ENCODE results near the gene SRGAP2C. TPM values are rescaled to one million over a fixed set of nuclear protein-coding genes. Genes with fewer than 3 reads are reported as not detected.
"Not testable (repeated sequence)": the region's sequence is repeated elsewhere in the genome, so short reads cannot be mapped to it uniquely, and the experiment has no call there.

The SRGAP2C gene
- polyA plus RNA-seq, 5 donors, result 12.6 to 15.6 (median 15.2) TPM

GRCh38 chr1:121374851-121375367 lies 190.1 kb downstream of the SRGAP2C start:
- DNase-seq, result not testable (repeated sequence)

GRCh38 chr1:121376986-121377385 lies 192.2 kb downstream of the SRGAP2C start:
- DNase-seq, result not testable (repeated sequence)

- not testable (repeated sequence) for DNase-seq
Observed at GRCh38 chr1:121378757-121379156, 194.0 kb downstream of the SRGAP2C start.

GRCh38 chr1:121384754-121385153 lies 200.0 kb downstream of the SRGAP2C start:
- peak in 1 of 2 donors; percentile 27 for DNase-seq

- not testable (repeated sequence) for DNase-seq
Observed at GRCh38 chr1:121385162-121385561, 200.4 kb downstream of the SRGAP2C start.

- DNase-seq, result not testable (repeated sequence)
Observed at GRCh38 chr1:121385563-121386288, 201.0 kb downstream of the SRGAP2C start.

GRCh38 chr1:121386319-121386948 lies 201.7 kb downstream of the SRGAP2C start:
- DNase-seq, result not testable (repeated sequence)

- DNase-seq, result not testable (repeated sequence)
Observed at GRCh38 chr1:121389895-121390560, 205.3 kb downstream of the SRGAP2C start.

- DNase-seq, result not testable (repeated sequence)
Observed at GRCh38 chr1:121392130-121392529, 207.4 kb downstream of the SRGAP2C start.

- DNase-seq, result peak in 1 of 2 donors; percentile 12
Observed at GRCh38 chr1:121395718-121396201, 211.0 kb downstream of the SRGAP2C start.

- DNase-seq, result not testable (repeated sequence)
Observed at GRCh38 chr1:121396335-121397081, 211.7 kb downstream of the SRGAP2C start.

- DNase-seq, result not testable (repeated sequence)
Observed at GRCh38 chr1:121397101-121397500, 212.3 kb downstream of the SRGAP2C start.

- DNase-seq, result not testable (repeated sequence)
Observed at GRCh38 chr1:121399193-121399592, 214.4 kb downstream of the SRGAP2C start.

GRCh38 chr1:121400108-121400507 lies 215.3 kb downstream of the SRGAP2C start:
- DNase-seq, result not testable (repeated sequence)

GRCh38 chr1:121400541-121401310 lies 216.0 kb downstream of the SRGAP2C start:
- not testable (repeated sequence) for DNase-seq

GRCh38 chr1:121401375-121401955 lies 216.7 kb downstream of the SRGAP2C start:
- DNase-seq, result not testable (repeated sequence)

GRCh38 chr1:121403254-121403653 lies 218.5 kb downstream of the SRGAP2C start:
- not testable (repeated sequence) for DNase-seq

- DNase-seq, result no peak
Observed at GRCh38 chr1:121408354-121408753, 223.6 kb downstream of the SRGAP2C start.

GRCh38 chr1:121413821-121414220 lies 229.0 kb downstream of the SRGAP2C start:
- no peak for DNase-seq

GRCh38 chr1:121414905-121415304 lies 230.1 kb downstream of the SRGAP2C start:
- no peak for DNase-seq
